Epithelial cell of umbilical artery (primary cell): ENCODE measurements around the gene IREB2. TPM values are rescaled to one million over a fixed set of nuclear protein-coding genes. Genes with fewer than 3 reads are reported as not detected.

Source experiments
- total RNA-seq: library from RNA; depleted of rRNA; stranded (reverse); fragments of >200 nt; gene quantifications from 2 replicates; pipeline ENCODE4 v1.2.3, GENCODE V29; 2014

The IREB2 gene
- total RNA-seq, result 25.7 and 31.8 TPM in 2 replicates

GRCh38 chr15:78437762-78438618, at the start of gene IREB2:
Gene IREB2, plus strand, starts transcription at chr15:78438216. Its CDS starts 122 bp downstream, at chr15:78438338.

GRCh38 chr15:78506971-78507830, 69.2 kb downstream of the IREB2 start, which contains the start of gene HYKK:
Gene HYKK, plus strand, starts transcription at chr15:78507577. Its CDS starts 5,512 bp downstream, at chr15:78513089.

GRCh38 chr15:78540141-78540870, 102.3 kb downstream of the IREB2 start, which contains the start of gene PSMA4:
Gene PSMA4, plus strand, starts transcription at chr15:78540444. Its CDS starts 1,484 bp downstream, at chr15:78541928.

Other genes starting within 250 kb of the IREB2 start
- under 0.01 TPM in 1 of 2 replicates, not detected in the other for gene ACSBG1, start 203.7 kb upstream of the IREB2 start, total RNA-seq
- 5.2 and 8.8 TPM in 2 replicates for gene DNAJA4, start 173.7 kb upstream of the IREB2 start, total RNA-seq
- 120 and 160 TPM in 2 replicates for gene SKIC8, start 138.6 kb upstream of the IREB2 start, total RNA-seq
- not detected in 2 replicates for gene CRABP1, start 97.9 kb upstream of the IREB2 start, total RNA-seq
- 1.6 and 1.8 TPM in 2 replicates for gene HYKK, start 69.4 kb downstream of the IREB2 start, total RNA-seq
- 439 and 498 TPM in 2 replicates for gene PSMA4, start 102.2 kb downstream of the IREB2 start, total RNA-seq
- gene CHRNA5, start 127.3 kb downstream of the IREB2 start, total RNA-seq, result 6.1 and 9.4 TPM in 2 replicates
- gene CHRNA3, start 182.8 kb downstream of the IREB2 start, total RNA-seq, result not detected in 2 replicates
- gene CHRNB4, start 203.0 kb downstream of the IREB2 start, total RNA-seq, result not detected in 2 replicates